ENCODE measurements around the gene XIAP. TPM values are rescaled to one million over a fixed set of nuclear protein-coding genes. Genes with fewer than 3 reads are reported as not detected.
"Not testable (repeated sequence)": the region's sequence is repeated elsewhere in the genome, so short reads cannot be mapped to it uniquely, and the experiment has no call there.

Gene XIAP
- total RNA-seq, 6 donors from 2014 or later: 28.3 to 64.2 (median 46.8) TPM

DNA sequence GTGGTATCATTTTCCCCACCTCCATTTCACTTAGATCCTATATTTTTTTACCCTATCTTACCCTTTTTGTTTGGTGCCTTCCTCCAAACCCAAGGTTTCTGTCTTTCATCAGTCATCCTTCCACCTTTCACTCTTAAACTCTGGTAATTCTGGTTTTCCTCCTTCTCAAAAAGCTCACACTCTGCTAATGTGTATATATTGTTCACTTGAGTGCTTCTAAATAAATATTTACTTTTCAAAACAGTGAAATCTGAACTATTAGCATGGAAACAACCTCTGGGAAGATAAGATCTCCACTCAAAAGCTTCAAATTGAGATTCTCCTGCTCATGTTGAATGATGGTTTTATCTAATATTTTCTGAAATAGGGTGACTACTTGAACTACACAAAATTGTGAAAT, 21.5 kb downstream of the XIAP start:
- H3K27ac ChIP-seq: no peak overlapping the region

DNA sequence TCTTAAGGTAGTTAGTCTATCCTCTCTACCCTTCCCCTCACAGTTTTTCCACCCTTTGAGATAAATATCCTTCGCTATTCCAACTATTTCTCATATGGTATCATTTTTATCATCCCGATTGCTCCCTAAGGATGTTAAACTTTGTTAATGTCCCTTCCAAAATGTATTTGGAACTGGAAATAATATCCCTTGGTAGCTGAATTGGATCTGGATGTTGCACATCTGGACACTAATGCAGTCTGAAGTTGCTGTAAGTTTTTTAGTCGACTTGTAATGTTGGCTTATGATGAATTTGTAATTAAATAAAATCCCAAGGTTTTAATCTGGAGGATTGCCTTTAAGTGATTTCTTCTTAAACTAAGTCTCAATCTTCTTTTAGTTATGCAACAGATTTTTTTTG, 22.5 kb downstream of the XIAP start:
- Histone ChIP-seq H3K36me3 (peaks cover 0 to 5% (median 0%) of the 10 kb centered on the region in 4 donors), H3K9me3 (no peaks in the 10 kb centered on the region), H3K27ac (no peak overlapping the region), H3K4me3 (no peak overlapping the region), H3K4me1 (peaks cover 3 to 15% (median 6%) of the 10 kb centered on the region in 4 donors), H3K27me3 (no peaks in the 10 kb centered on the region)
- DNase-seq (no peak), ATAC-seq (ENCODE audit: low FRiP score in 2 of 2) (no peak)
- TF ChIP-seq EP300 (IDR thresholded peaks at IDR 0.05) (no peak), CTCF (IDR thresholded peaks at IDR 0.05) (no peak), POLR2AphosphoS5 (IDR thresholded peaks at IDR 0.05) (no peak), POLR2A (IDR thresholded peaks at IDR 0.05) (no peak)
- 85 to 86% methylated on average over 3 of the region's 3 CpGs for WGBS, 2 donors

More for the DNA sequence above, 21.5 kb downstream of the XIAP start:
- peaks cover 0 to 5% (median 0%) of the 10 kb centered on the region in 4 donors for H3K36me3 ChIP-seq
- H3K4me1 ChIP-seq: peaks cover 3 to 16% (median 6%) of the 10 kb centered on the region in 4 donors
- TF ChIP-seq POLR2A (IDR thresholded peaks at IDR 0.05): no peak
- no peak for TF ChIP-seq EP300 (IDR thresholded peaks at IDR 0.05)
- no peak for TF ChIP-seq CTCF (IDR thresholded peaks at IDR 0.05)
- TF ChIP-seq POLR2AphosphoS5 (IDR thresholded peaks at IDR 0.05): no peak
- ATAC-seq (ENCODE audit: low FRiP score in 2 of 2) (no peak), DNase-seq (no peak)
- H3K4me3 ChIP-seq: no peak overlapping the region
- H3K27me3 ChIP-seq: no peaks in the 10 kb centered on the region
- H3K9me3 ChIP-seq: no peaks in the 10 kb centered on the region

- Histone ChIP-seq H3K4me1 (no peaks in the 10 kb centered on the region), H3K9me3 (no peaks in the 10 kb centered on the region), H3K27ac (no peak overlapping the region), H3K4me3 (no peak overlapping the region), H3K36me3 (peaks cover 0 to 17% (median 6%) of the 10 kb centered on the region in 4 donors), H3K27me3 (no peaks in the 10 kb centered on the region)
- no peak for TF ChIP-seq EP300 (IDR thresholded peaks at IDR 0.05)
- peak in 5 of 6 experiments; percentile 18 to 53 (median 37) for TF ChIP-seq CTCF (IDR thresholded peaks at IDR 0.05)
- ATAC-seq (ENCODE audit: low FRiP score in 2 of 2) (no peak), DNase-seq (no peak)
Measured at GRCh38 chrX:123884809-123885408, 25.1 kb downstream of the XIAP start.

DNA sequence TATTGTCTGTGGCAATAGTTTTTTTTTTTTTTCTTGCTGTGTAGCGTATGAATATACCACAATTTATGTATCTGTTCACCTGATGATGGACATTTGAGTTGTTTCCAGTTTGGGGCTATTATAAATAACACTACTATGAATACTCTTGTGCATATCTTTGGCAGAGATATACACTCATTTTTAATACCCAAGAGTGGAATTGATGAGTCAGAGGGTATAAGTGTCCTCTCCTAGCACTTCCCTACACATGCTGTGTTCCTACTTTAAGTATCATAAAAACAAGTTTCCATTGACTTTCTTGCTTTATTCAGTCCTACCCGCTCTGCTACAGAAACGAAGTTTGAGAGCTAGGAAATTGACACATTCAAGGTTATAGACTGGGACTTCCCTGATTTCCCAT, 39.8 kb downstream of the XIAP start:
- no peak overlapping the region for H3K4me3 ChIP-seq
- TF ChIP-seq POLR2A (IDR thresholded peaks at IDR 0.05) (no peak), CTCF (IDR thresholded peaks at IDR 0.05) (no peak), EP300 (IDR thresholded peaks at IDR 0.05) (no peak), POLR2AphosphoS5 (IDR thresholded peaks at IDR 0.05) (no peak)
- H3K9me3 ChIP-seq: no peaks in the 10 kb centered on the region
- ATAC-seq (ENCODE audit: low FRiP score in 2 of 2) (no peak), DNase-seq (no peak)
- no peak overlapping the region for H3K27ac ChIP-seq
- H3K27me3 ChIP-seq: no peaks in the 10 kb centered on the region
- H3K4me1 ChIP-seq: no peaks in the 10 kb centered on the region
- H3K36me3 ChIP-seq: peaks cover 0 to 23% (median under 1%) of the 10 kb centered on the region in 4 donors
- 73 to 77% methylated on average over 3 of the region's 3 CpGs for WGBS, 2 donors

- ATAC-seq (ENCODE audit: low FRiP score in 2 of 2); H3K27me3 ChIP-seq; H3K27ac ChIP-seq; H3K4me3 ChIP-seq; H3K4me1 ChIP-seq; DNase-seq; H3K9me3 ChIP-seq: not testable (repeated sequence)
- peaks cover 0 to 17% (median 0%) of the 10 kb centered on the region in 4 donors for H3K36me3 ChIP-seq
- WGBS, 2 donors: 95 to 96% methylated on average over 7 of the region's 7 CpGs
Measured at GRCh38 chrX:123903261-123903660, 43.4 kb downstream of the XIAP start.

All from upper lobe of left lung (tissue), 6 donors.